GM12878 (cell line): ENCODE data around the gene BZW2. TPM values are rescaled to one million over a fixed set of nuclear protein-coding genes. Genes with fewer than 3 reads are reported as not detected.

ENCODE experiments used
- ATAC-seq: fragments of 200-7000 bp; cut with Tn5 transposase; 3 replicates; pipeline ENCODE4 v1.9.1; 2020; ENCODE audit warnings: mild to moderate bottlenecking, moderate library complexity
- BruUV-seq: library from RNA; stranded (reverse); fragments of 400-500 nt; replicated peaks from 2 replicates; lab custom pipeline; 2021; lab: Mats Ljungman, UMichigan
- CTCF ChIA-PET: fragments of 300-600 bp; sonication (Branson Sonifier 250); formaldehyde crosslinking; extraction: SDS; loops from one replicate; lab custom pipeline; 2021; ENCODE audit warnings: inconsistent platforms; lab: Yijun Ruan, JAX
- POLR2A ChIA-PET: fragments of 350-600 bp; formaldehyde crosslinking; extraction: SDS; loops from one replicate; lab custom pipeline; 2021; ENCODE audit warnings: inconsistent platforms; lab: Charles Lee
- RAD21 ChIA-PET: fragments of 300-600 bp; sonication (Branson Sonifier 250); formaldehyde crosslinking; loops from one replicate; lab custom pipeline; 2023; ENCODE audit warnings: antibody characterized with exemption; ENCODE audit not compliant: unreplicated experiment; lab: Charles Lee
- SMC1A ChIA-PET: fragments of 300-600 bp; sonication (Branson Sonifier 250); formaldehyde crosslinking; loops from one replicate; lab custom pipeline; 2023; ENCODE audit not compliant: unreplicated experiment, uncharacterized antibody; lab: Charles Lee
- DNase-seq: peaks from one replicate; pipeline ENCODE4 v3.0.0-alpha.2; 2011; ENCODE audit warnings: low read depth, low spot score
- FAIRE-seq: peaks from 3 replicates; lab custom pipeline; 2011; peaks lifted over from hg19 to GRCh38; lab: Jason Lieb, UNC
- H2AFZ ChIP-seq: 2 replicates; pipeline ENCODE4 v1.6.0; 2011; ENCODE audit warnings: low read depth, low read length, control low read depth; ENCODE audit not compliant: control insufficient read depth
- H3K27ac ChIP-seq: 2 replicates; pipeline ENCODE4 v1.5.1; 2011; ENCODE audit warnings: control low read depth; ENCODE audit not compliant: control insufficient read depth, insufficient read depth
- H3K27me3 ChIP-seq, 2 experiments: replicated peaks in 1 of 2; 2 replicates each; pipeline versions ENCODE4 v1.6.0 to v1.6.1; 2011; ENCODE audit warnings: low read length in 1 of 2; ENCODE audit not compliant: control insufficient read depth in 2 of 2, insufficient read depth in 2 of 2
- H3K36me3 ChIP-seq, 2 experiments: 2 replicates each; pipeline ENCODE4 v1.5.1; 2011; ENCODE audit warnings: low read length in 1 of 2; ENCODE audit not compliant: control insufficient read depth in 2 of 2, insufficient read depth in 2 of 2
- H3K4me1 ChIP-seq: 2 replicates; pipeline ENCODE4 v1.6.1; 2011; ENCODE audit warnings: mild to moderate bottlenecking, low read length, moderate library complexity, mixed read lengths; ENCODE audit not compliant: control insufficient read depth, insufficient read depth
- H3K4me2 ChIP-seq: 2 replicates; pipeline ENCODE4 v1.6.0; 2011; ENCODE audit warnings: control low read depth; ENCODE audit not compliant: control insufficient read depth, insufficient read depth
- H3K4me3 ChIP-seq: fragments of 200-600 bp; sonication (generic); 2 replicates; pipeline ENCODE4 v1.5.1; 2016
- H3K79me2 ChIP-seq: 2 replicates; pipeline ENCODE4 v1.6.0; 2011; ENCODE audit warnings: low read length; ENCODE audit not compliant: control insufficient read depth, insufficient read depth
- H3K9ac ChIP-seq: 2 replicates; pipeline ENCODE4 v1.8.0; 2011; ENCODE audit warnings: low read length, control low read depth, mixed read lengths; ENCODE audit not compliant: control insufficient read depth, insufficient read depth
- H3K9me3 ChIP-seq: replicated peaks from 3 replicates; pipeline ENCODE4 v1.5.1; 2011; ENCODE audit warnings: mild to moderate bottlenecking, low read length; ENCODE audit not compliant: control insufficient read depth, insufficient read depth
- H4K20me1 ChIP-seq: 2 replicates; pipeline ENCODE4 v1.6.0; 2011; ENCODE audit not compliant: control insufficient read depth, insufficient read depth
- ASH2L ChIP-seq: fragments of 300-600, 200-600 bp; sonication (generic); IDR thresholded peaks from 2 replicates; pipeline ENCODE4 v1.6.1; 2017; ENCODE audit warnings: low read depth, mild to moderate bottlenecking, borderline replicate concordance
- BCL3 ChIP-seq: IDR thresholded peaks from 2 replicates; pipeline ENCODE4 v1.6.1; 2011; ENCODE audit warnings: borderline replicate concordance, low read depth, mild to moderate bottlenecking, moderate library complexity, low read length; ENCODE audit not compliant: insufficient read depth, poor library complexity, severe bottlenecking
- CBX5 ChIP-seq: sonication (generic); IDR thresholded peaks from 2 replicates; pipeline ENCODE4 v1.6.1; 2016; ENCODE audit warnings: low read depth, moderate library complexity, mild to moderate bottlenecking, inconsistent platforms
- CREM ChIP-seq: IDR thresholded peaks from 2 replicates; pipeline ENCODE4 v1.6.1; 2014; ENCODE audit warnings: antibody characterized with exemption, low read depth
- JUND ChIP-seq: IDR thresholded peaks from 2 replicates; pipeline ENCODE4 v1.6.1; 2012; ENCODE audit warnings: low read depth, mild to moderate bottlenecking, low read length, improper control_type of control experiment, moderate library complexity
- MYB ChIP-seq: fragments of 150-350 bp; IDR thresholded peaks from 2 replicates; pipeline ENCODE4 v1.6.1; 2014; ENCODE audit warnings: mild to moderate bottlenecking, low read depth, low read length, borderline replicate concordance
- REST ChIP-seq: IDR thresholded peaks from 2 replicates; pipeline ENCODE4 v1.6.1; 2012; ENCODE audit warnings: mild to moderate bottlenecking, low read depth, low read length
- SKIL ChIP-seq: fragments of 450-650 bp; IDR thresholded peaks from 2 replicates; pipeline ENCODE4 v1.6.1; 2017; ENCODE audit warnings: mild to moderate bottlenecking, low read depth, inconsistent platforms; ENCODE audit not compliant: poor library complexity, severe bottlenecking
- SMAD5 ChIP-seq: IDR thresholded peaks from 2 replicates; pipeline ENCODE4 v1.6.1; 2016; ENCODE audit warnings: antibody characterized with exemption, low read depth
- SMC3 ChIP-seq: IDR thresholded peaks from 2 replicates; pipeline ENCODE4 v1.6.1; 2011; ENCODE audit warnings: low read length, improper control_type of control experiment, borderline replicate concordance
- SRF ChIP-seq, 2 experiments: IDR thresholded peaks; 2 replicates each; pipeline ENCODE4 v1.6.1; 2011; ENCODE audit warnings: low read depth in 2 of 2, low read length in 2 of 2, mild to moderate bottlenecking in 1 of 2, moderate library complexity in 1 of 2
- STAT3 ChIP-seq: IDR thresholded peaks from 2 replicates; pipeline ENCODE4 v1.6.1; 2011; ENCODE audit warnings: low read depth, low read length, improper control_type of control experiment
- ZNF217 ChIP-seq: fragments of 450-650 bp; IDR thresholded peaks from 2 replicates; pipeline ENCODE4 v1.6.1; 2017; ENCODE audit warnings: antibody characterized with exemption, mild to moderate bottlenecking
- ZZZ3 ChIP-seq: IDR thresholded peaks from 2 replicates; pipeline ENCODE4 v1.6.1; 2011; ENCODE audit warnings: low read depth; ENCODE audit not compliant: control insufficient read depth, insufficient read length
- WGBS: methylation state at CpG from one replicate; pipeline ENCODE4 v1.1.6; 2016; ENCODE audit warnings: low lambda C conversion rate; ENCODE audit not compliant: insufficient replicate concordance, insufficient coverage; ENCODE audit errors: missing lambda C conversion rate; 5-methylcytosine and 5-hydroxymethylcytosine counted together
- in situ Hi-C: fragments of 300-500 bp; cut with MboI; formaldehyde crosslinking; loops from 9 replicates; pipeline ENCODE4 v1.14.3; 2018; ENCODE audit warnings: mixed read lengths
- intact Hi-C: fragments of 100-400 bp; cut with micrococcal nuclease; formaldehyde crosslinking; loops from one replicate; pipeline ENCODE4 v1.14.2; 2022; ENCODE audit not compliant: unreplicated experiment
- polyA plus RNA-seq, 11 experiments: library from polyadenylated mRNA; depleted of rRNA in 4 of 11; unstranded in 6 of 11; stranded (reverse) in 5 of 11; fragments of >200 nt; fragmentation: Nextera tagmentation in 4 of 11; fragmentation: Illumina TruSeq in 1 of 11; extraction: Ambion mirVana in 4 of 11; extraction: Trizol in 1 of 11; gene quantifications; 1 replicate in 1 of 11; 2 replicates in 10 of 11; pipeline versions ENCODE4 v1.2.1 to v1.2.3, GENCODE V29; 2011 to 2016; ENCODE audit warnings: inconsistent platforms in 2 of 11, missing spikeins in 2 of 11, low read depth in 1 of 11
- total RNA-seq, 4 experiments: library from RNA; depleted of rRNA in 3 of 4; stranded (reverse); fragments of >200 nt in 3 of 4; fragmentation: Illumina TruSeq in 1 of 4; extraction: Trizol in 1 of 4; gene quantifications; 2 replicates each; pipeline versions ENCODE4 v1.2.1 to v1.2.3, GENCODE V29; 2013 to 2021

The BZW2 gene
- total and polyA plus RNA-seq, 10 of the 15 experiments (the other 5 are each of a cell fraction or from before 2014, with no cell fraction given) = 1.3 to 6.8 (median 3.1) TPM

GRCh38 chr7:16660702-16661464 is 14.9 kb downstream of the BZW2 start:
- 68% methylated on average over 5 of the region's 5 CpGs for WGBS
- Histone ChIP-seq H3K9ac (no peak overlapping the region), H4K20me1 (no peaks in the 10 kb centered on the region), H3K79me2 (no peaks in the 10 kb centered on the region), H3K36me3 (no peaks in the 10 kb centered on the region), H3K4me1 (no peaks in the 10 kb centered on the region), H3K4me2 (no peak overlapping the region), H3K27ac (no peak overlapping the region), H3K27me3 (no peaks in the 10 kb centered on the region), H2AFZ (no peak overlapping the region), H3K4me3 (no peak overlapping the region), H3K9me3 (no peaks in the 10 kb centered on the region)
- no peak for DNase-seq
- no TSS peak for BruUV-seq
- intact Hi-C loops (no loop called here), in situ Hi-C loops (no loop called here)
- ChIA-PET CTCF (no interaction called here), POLR2A (no interaction called here), SMC1A (no interaction called here), RAD21 (no interaction called here)
- no peak for FAIRE-seq
- TF ChIP-seq CBX5 (no peak), CREM (no peak), SMC3 (no peak), BCL3 (no peak), ASH2L (no peak), SMAD5 (no peak), REST (no peak), SKIL (no peak), JUND (no peak), ZZZ3 (no peak), ZNF217 (no peak), STAT3 (no peak), SRF (IDR thresholded peaks at IDR 0.05; ENCODE audit: low read depth in 2 of 2, low read length in 2 of 2) (no peak), MYB (no peak)
- no peak for ATAC-seq
